HG03575 (cell line): ENCODE measurements around the gene C4BPA.

Experiments used
- ATAC-seq: cut with Tn5 transposase; IDR thresholded peaks from one replicate; pipeline ENCODE4 v1.9.1; 2021; ENCODE audit not compliant: unreplicated experiment, insufficient number of reproducible peaks, low FRiP score; ENCODE audit errors: extremely low read depth

C4BPA gene

GRCh38 chr1:207103892-207104373, at the start of gene C4BPA:
C4BPA (plus strand) TSS chr1:207104233; CDS start chr1:207113026, 8,793 bp downstream.
- no peak for ATAC-seq

- ATAC-seq: no peak
Measured at GRCh38 chr1:207054491-207054890, 49.5 kb upstream of the C4BPA start.

- no peak for ATAC-seq
Measured at GRCh38 chr1:207055386-207056001, 48.5 kb upstream of the C4BPA start.

- ATAC-seq: no peak
Measured at GRCh38 chr1:207056673-207057072, 47.4 kb upstream of the C4BPA start.

- ATAC-seq: no peak
Measured at GRCh38 chr1:207058252-207058651, 45.8 kb upstream of the C4BPA start.

GRCh38 chr1:207058878-207059867, 44.9 kb upstream of the C4BPA start:
- ATAC-seq: no peak

- ATAC-seq: no peak
Measured at GRCh38 chr1:207059881-207060280, 44.2 kb upstream of the C4BPA start.

- ATAC-seq: no peak
Measured at GRCh38 chr1:207060596-207060995, 43.4 kb upstream of the C4BPA start.

- no peak for ATAC-seq
Measured at GRCh38 chr1:207062058-207062457, 42.0 kb upstream of the C4BPA start.

- no peak for ATAC-seq
Measured at GRCh38 chr1:207063014-207063413, 41.0 kb upstream of the C4BPA start.

- ATAC-seq: no peak
Measured at GRCh38 chr1:207064561-207064960, 39.5 kb upstream of the C4BPA start.

- no peak for ATAC-seq
Measured at GRCh38 chr1:207067185-207067584, 36.8 kb upstream of the C4BPA start.

GRCh38 chr1:207067665-207068064, 36.4 kb upstream of the C4BPA start:
- no peak for ATAC-seq

GRCh38 chr1:207069061-207069460, 35.0 kb upstream of the C4BPA start:
- ATAC-seq: no peak

GRCh38 chr1:207069858-207070506, 34.1 kb upstream of the C4BPA start:
- ATAC-seq: no peak

GRCh38 chr1:207070811-207071210, 33.2 kb upstream of the C4BPA start:
- no peak for ATAC-seq

GRCh38 chr1:207071426-207071825, 32.6 kb upstream of the C4BPA start:
- ATAC-seq: no peak

- ATAC-seq: no peak
Measured at GRCh38 chr1:207072233-207072632, 31.8 kb upstream of the C4BPA start.

GRCh38 chr1:207073906-207074820, 29.9 kb upstream of the C4BPA start:
- ATAC-seq: no peak
